DMS114 treated with DMSO at 0.1 percent for 48 hours (cell line): ENCODE results near the gene NPAS2.

Source experiments
- DNase-seq: peaks from one replicate; lab custom pipeline; 2025; ENCODE audit not compliant: unreplicated experiment; lab: John Stamatoyannopoulos, UW

NPAS2 gene

DNA sequence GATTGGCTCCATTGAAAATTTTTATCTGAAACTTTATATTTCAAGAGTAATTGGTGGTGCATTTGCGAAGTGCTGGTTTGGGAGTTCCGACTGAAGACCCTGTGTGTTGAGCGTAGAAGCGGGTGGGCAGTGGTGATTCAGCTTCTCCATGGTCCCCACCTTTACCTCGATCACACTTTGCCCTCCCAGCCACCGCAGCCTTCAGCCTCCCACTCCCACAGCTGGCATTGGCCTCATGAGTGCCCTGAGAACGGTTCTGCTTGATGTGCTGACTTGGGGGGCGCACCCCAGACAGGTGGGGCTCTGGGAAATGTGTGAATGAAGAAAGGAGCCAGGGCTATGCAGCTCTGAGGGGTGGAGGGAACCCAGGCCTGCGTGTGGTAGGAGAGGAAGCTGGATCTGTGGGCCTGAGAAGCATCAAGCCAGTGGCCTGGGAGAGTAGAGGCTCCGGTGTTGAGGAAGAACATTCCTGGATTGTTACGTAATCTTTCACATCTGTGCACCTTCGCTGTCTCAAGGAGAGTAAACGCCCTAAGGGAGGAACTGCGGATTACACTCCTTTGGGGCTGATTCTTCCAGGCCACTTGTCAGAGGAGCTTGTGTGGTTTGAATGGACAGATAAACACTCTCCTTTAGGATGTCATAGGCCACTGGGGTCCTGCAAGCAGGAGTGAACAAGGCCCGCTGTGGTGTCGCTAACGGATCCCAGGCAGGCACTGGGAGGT lies 83.8 kb downstream of the NPAS2 start:
- no peak for DNase-seq

GRCh38 chr2:100905132-100905805 lies 85.3 kb downstream of the NPAS2 start:
- DNase-seq: no peak

GRCh38 chr2:100906131-100906530 lies 86.2 kb downstream of the NPAS2 start:
- DNase-seq: no peak

DNA sequence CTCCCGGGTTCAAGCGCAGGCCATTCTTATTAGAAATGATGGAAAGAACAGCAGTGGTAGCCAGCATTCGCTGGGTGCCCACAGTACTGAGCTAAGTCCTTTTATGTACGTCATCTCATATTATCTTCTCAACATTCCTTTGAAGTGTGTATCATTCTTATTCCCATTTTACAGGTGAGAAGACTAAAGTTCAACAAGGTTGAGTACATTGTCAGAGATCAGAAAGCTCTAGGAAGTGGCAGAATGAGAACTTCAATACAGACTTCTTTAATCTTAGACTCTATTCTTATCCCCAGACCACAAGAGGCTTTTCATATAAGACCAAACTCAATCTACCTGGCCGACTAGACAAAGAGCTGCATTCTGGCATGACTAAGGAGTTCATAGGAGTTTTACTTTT lies 86.7 kb downstream of the NPAS2 start:
- DNase-seq: no peak

- DNase-seq: no peak
Observed at GRCh38 chr2:100907832-100908231, 87.9 kb downstream of the NPAS2 start.

GRCh38 chr2:100909534-100910081 lies 89.7 kb downstream of the NPAS2 start:
- DNase-seq: no peak

DNA sequence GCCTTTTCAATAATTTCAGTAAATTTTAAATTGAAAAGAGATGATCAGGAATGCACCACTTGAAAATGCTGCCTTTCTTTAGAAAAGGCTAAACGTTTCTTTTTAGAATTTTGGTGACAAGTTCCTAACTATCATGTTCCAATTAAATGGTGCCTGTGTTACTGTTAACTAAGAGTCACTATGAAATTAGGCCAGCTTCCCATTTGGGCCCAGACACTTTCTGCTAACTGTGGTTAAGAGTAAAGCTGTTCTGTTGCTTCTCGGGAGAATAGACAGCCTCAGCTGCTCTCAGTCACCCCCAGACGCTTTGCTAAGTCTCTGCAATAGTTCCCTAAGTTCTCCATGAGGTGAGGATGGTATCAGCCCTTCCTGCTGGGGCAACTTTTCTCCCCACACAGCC lies 90.2 kb downstream of the NPAS2 start:
- no peak for DNase-seq

GRCh38 chr2:100919316-100919715 lies 99.4 kb downstream of the NPAS2 start:
- no peak for DNase-seq

GRCh38 chr2:100921685-100922161 lies 101.8 kb downstream of the NPAS2 start:
- no peak for DNase-seq

DNA sequence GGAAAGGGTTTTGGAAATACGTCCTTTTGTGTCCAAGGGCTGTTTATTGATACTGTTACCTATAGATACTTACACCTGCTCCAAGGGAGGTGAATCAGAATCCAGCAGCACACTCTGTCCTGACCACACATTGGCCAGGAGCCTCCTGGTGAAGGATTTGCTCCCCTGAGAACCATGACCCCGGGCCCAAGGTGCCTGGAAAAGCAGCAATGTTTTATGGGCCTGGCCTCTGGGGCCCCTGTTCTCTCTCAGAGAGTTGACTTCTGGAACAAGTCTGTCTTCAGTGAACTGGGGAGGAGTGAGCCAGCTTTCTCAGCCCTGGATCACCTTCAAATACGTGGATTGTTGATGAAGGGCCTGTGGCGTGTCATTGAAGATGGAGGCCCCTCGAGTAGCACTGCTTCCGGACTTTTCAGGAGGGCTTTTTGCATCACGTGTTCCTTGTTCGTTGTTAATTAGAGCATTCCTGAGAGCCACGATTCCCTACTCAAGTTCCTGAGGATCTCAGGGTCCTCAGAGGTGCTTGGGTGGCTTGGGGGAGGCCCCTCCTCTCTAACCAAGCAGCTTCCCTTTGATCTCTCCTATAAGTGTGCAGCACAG lies 103.6 kb downstream of the NPAS2 start:
- no peak for DNase-seq

GRCh38 chr2:100924122-100924519 lies 104.2 kb downstream of the NPAS2 start:
- no peak for DNase-seq

DNA sequence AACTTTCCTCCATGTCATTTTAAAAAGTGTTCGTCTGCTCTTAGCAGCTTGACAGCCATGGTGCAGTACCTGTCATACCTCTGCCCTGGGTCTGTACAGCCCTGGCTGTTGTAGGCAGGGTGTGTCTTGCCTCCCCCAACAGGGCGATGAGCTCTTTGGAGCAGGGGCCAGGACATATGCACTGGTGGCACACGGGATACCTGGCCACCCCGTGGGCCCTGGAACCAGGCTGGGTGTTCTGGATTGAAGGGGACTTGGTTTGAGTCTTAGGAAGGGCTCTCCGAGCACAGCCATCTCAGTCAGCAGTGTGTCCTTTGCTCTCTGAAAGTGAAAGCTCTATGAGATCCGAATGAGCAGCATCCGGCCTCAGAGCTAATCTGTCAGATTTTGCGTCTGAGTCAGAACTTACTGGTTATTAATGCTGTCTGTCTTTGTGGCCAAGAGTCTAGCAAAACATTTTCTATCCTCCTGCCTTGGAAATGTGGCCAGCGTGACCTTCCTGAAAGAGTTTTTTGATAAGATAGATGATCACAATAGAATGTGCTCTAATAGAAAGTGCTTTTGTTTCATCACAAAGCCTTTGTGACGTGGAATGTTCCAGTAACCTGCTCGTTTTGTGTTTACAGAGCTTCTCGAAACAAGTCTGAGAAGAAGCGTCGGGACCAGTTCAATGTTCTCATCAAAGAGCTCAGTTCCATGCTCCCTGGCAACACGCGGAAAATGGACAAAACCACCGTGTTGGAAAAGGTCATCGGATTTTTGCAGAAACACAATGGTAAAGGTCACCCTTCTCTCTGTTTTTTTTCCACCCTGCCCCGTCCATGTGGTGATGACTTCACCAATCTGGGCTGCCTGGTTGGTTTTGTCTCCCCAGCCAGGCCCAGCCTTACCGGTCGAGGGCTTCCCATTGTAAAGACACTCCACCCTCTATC lies 104.8 kb downstream of the NPAS2 start:
- no peak for DNase-seq

DNA sequence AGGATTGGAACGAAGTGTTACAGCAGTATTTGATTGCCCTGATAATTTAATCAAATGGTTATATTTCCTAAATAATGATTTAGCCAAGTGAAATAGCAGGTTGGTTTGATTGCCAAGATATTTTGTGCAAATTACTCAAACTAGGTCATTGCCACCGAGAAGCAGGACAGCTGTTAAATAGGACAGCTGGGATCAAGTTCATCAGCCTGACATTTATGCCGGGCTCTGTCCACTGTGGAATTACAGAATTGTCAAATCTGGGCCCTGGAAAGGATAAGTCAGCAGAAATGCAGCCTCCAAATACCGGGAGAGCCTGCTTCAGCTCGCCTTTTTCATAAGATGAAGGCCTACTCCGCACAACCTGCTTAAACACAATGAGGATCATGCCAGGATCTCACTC lies 108.3 kb downstream of the NPAS2 start:
- no peak for DNase-seq

- no peak for DNase-seq
Observed at GRCh38 chr2:100929147-100929546, 109.2 kb downstream of the NPAS2 start.

GRCh38 chr2:100934504-100935371 lies 114.8 kb downstream of the NPAS2 start:
- no peak for DNase-seq

DNA sequence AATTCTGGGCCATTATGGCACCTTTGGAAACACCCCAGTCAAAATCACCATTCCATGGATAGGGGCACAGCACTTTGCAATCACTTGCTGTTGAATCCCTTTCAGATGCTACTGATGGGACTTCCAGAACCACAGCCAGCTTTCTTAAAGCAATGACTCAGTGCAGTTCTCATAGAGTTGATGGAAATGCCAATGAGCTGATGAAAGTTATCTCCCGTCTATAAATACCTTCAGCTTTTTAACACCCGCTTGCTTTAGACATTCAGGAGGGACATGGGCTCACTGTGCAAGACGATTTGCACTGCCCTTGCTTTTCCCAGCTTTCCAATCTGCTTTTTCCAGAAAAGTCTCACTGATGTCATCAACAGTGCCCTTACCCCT lies 115.4 kb downstream of the NPAS2 start:
- DNase-seq: no peak

DNA sequence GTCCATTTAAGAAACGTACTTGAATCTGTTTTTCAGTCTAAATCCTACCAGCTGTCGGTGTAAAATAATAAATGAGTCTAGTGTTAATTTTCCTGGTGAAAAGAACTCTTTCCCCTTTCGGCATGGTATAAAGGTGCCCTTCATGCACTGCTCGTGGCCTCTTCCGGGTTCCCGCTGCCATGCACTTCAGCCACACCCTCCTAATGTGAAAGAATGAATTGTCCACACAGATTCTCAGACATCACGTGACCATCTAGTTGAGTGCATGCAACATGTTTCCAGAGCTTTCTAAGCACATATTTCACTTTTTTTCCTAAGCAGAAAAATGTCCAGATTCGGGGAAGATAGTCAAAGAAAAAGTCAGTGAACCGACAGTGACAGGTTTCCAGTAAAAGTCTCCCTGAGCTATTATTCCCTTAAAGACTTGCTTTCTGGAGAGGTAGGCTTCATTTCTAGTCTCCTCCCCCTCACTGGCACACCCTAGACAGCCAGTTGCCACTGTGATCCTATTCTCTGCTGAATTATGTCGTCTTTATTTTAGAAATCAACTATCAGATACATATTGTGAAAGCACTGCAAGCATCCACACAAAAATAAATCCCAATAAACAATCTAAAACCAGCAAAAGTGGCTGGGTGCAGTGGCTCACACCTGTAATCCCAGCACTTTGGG lies 116.3 kb downstream of the NPAS2 start:
- no peak for DNase-seq

DNA sequence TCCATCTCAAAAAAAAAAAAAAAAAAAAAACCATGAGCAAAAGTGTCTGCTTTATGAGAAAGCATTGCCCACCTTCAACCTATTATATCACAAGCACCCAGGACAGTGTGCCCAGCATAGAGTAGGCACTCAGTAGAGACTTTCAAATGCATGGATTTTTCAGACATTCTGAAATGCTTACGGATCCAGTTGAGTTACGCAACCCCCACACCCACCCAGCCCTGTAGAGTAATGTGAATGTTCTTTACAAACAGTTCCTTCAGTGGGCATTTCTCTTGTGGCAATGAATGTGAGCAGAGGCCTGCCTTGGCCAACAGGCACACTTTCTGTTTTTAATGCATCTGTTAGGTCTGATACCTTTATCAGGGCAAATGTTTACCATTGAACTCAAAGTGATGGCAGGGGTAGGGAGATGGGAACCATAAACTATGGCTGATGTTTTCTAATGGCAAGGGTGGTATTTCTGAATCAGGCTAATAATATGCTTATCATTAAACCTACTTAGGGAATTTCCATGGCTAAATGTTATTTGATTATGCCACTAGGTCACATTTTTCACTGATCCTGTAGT lies 117.1 kb downstream of the NPAS2 start:
- no peak for DNase-seq
